ENCODE data around the gene ADGRL2.

ADGRL2 gene

DNA sequence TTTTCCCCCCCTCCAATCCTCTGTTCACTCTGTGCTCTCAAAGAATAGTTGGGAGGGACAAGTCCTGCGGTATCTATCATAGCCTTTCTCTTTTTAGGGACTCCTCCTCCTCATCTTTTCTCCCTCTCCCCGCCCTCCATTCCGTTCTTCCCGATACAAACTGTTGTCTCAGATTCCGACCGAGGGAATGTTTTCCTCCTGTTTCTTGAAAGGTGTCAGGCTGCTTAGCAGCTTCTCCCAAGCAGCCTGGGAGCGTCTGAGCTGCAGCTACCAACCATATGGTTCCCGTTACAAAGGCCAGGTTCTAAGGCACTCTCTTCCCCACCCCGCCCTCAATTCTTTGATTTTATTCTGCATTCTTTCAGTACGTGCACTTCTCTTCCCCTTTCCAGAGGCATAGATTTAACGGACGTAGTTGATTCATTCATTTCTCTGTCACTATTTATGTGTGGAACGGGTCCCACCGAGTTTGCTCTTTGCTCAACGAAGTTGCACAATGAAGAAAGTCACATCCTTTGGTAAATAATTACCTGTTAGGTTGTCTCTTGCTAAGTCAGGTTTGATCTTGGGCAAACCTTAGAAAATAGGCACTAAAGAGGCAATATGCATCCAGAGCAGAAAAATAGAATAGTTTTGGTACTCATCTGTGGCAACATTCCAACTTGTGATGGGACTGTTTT, 2.8 kb downstream of the ADGRL2 start:
- H3K27ac Mint-ChIP-seq = peak overlapping the region; percentile 97
- no peaks in the 10 kb centered on the region for H3K36me3 Mint-ChIP-seq (ENCODE audit: low read depth)
- peaks cover 3% of the 10 kb centered on the region for H3K27me3 Mint-ChIP-seq (ENCODE audit: low read depth, poor library complexity)
- peaks cover 55% of the 10 kb centered on the region for H3K4me1 Mint-ChIP-seq
- H3K4me3 Mint-ChIP-seq = peak overlapping the region; percentile 98
- TF ChIP-seq, protein P1, sequence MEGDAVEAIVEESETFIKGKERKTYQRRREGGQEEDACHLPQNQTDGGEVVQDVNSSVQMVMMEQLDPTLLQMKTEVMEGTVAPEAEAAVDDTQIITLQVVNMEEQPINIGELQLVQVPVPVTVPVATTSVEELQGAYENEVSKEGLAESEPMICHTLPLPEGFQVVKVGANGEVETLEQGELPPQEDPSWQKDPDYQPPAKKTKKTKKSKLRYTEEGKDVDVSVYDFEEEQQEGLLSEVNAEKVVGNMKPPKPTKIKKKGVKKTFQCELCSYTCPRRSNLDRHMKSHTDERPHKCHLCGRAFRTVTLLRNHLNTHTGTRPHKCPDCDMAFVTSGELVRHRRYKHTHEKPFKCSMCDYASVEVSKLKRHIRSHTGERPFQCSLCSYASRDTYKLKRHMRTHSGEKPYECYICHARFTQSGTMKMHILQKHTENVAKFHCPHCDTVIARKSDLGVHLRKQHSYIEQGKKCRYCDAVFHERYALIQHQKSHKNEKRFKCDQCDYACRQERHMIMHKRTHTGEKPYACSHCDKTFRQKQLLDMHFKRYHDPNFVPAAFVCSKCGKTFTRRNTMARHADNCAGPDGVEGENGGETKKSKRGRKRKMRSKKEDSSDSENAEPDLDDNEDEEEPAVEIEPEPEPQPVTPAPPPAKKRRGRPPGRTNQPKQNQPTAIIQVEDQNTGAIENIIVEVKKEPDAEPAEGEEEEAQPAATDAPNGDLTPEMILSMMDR (IDR thresholded peaks at IDR 0.05) = no peak
- H3K9me3 Mint-ChIP-seq = no peaks in the 10 kb centered on the region
- DNase-seq = peak; percentile 25

DNA sequence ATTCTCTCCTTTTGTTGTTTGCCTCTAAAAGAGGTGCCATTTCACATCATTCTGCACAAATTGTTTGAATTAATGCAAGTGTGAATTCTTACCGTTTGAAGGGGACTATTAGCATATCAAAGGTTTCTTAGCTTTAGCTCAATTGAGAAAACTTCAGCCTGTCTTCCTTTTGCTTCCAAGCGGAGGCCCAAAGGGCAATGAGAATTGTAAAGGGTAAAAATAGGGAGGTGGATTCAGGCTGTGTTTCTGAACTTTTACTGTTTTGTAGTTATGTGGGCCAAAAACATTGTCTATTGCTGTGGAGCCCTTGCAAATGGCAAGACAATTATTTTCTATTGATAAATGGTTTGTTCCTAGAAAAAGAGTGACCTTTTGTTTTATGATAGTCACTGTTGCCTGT, 3.6 kb downstream of the ADGRL2 start:
- H3K27me3 Mint-ChIP-seq (ENCODE audit: low read depth, poor library complexity) = peaks cover 3% of the 10 kb centered on the region
- H3K4me1 Mint-ChIP-seq = peaks cover 55% of the 10 kb centered on the region
- no peak for DNase-seq
- TF ChIP-seq, protein P1 (IDR thresholded peaks at IDR 0.05) = no peak
- H3K36me3 Mint-ChIP-seq (ENCODE audit: low read depth) = no peaks in the 10 kb centered on the region
- peak overlapping the region; percentile 97 for H3K27ac Mint-ChIP-seq
- H3K4me3 Mint-ChIP-seq = peak overlapping the region; percentile 98
- H3K9me3 Mint-ChIP-seq = no peaks in the 10 kb centered on the region

DNA sequence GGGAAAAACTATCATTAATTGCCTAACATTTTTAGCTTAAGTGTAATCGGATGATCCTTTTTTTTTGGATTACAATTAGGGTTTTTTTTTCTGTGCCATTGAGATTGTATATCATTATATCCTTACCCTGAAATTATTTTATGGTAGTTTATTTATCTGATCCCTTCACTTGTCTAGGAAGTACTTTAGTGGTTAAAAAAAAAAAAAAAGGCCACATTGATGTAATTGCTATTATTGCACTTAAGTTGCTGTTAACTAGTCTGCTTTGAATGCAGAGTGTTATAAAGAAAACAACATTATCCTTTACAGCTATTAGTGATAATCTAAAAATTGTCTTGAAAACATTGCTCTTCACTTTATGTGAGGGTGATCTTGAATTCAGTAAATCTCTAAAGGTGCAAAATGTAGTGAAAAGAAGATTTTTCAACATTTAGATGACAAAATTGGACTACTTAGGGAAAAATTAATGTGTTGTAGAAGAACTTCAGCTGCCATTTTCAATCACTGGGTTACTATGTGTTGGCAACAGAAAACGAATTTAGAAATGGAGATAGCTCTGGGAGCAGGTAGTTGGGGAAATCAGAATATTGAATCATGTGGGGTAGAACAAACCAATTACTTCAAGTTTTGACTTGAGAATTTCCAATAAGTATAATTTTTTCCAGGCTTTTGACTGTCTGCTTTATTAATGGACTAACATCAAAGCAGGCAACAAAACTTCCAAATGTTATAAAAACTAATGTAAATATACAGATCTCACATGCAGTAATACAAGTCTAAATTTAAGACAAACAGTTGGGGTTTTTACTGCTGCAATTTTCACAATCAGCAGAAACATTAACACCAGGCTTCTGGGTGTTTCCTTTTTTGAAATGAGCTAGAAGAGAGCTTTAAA, 5.0 kb downstream of the ADGRL2 start:
- no peak for DNase-seq
- no peaks in the 10 kb centered on the region for H3K36me3 Mint-ChIP-seq (ENCODE audit: low read depth)
- peak overlapping the region; percentile 97 for H3K27ac Mint-ChIP-seq
- H3K27me3 Mint-ChIP-seq (ENCODE audit: low read depth, poor library complexity) = peaks cover 3% of the 10 kb centered on the region
- H3K9me3 Mint-ChIP-seq = no peaks in the 10 kb centered on the region
- H3K4me1 Mint-ChIP-seq = peaks cover 65% of the 10 kb centered on the region
- TF ChIP-seq, protein P1 (IDR thresholded peaks at IDR 0.05) = no peak
- H3K4me3 Mint-ChIP-seq = peak overlapping the region; percentile 98

DNA sequence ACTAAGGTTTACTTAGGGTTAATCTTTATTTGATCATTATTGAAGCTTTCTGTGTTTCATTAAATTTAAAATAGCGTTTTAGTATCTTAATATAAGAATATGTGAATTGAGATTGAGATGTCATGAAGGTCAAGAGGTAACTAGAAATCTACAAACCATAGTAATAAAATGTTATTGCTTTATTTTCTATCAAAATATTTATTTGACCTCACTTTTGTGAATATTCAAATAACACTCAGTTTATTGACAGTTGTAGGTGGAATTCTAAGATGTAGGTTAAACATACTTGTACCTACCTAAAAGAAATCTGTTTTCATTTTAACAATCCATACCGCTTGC, 5.7 kb downstream of the ADGRL2 start:
- Mint-ChIP-seq H3K27me3 (ENCODE audit: low read depth, poor library complexity) (peaks cover 3% of the 10 kb centered on the region), H3K9me3 (no peaks in the 10 kb centered on the region), H3K27ac (peak overlapping the region; percentile 97), H3K4me3 (peak overlapping the region; percentile 98), H3K36me3 (ENCODE audit: low read depth) (no peaks in the 10 kb centered on the region), H3K4me1 (peaks cover 71% of the 10 kb centered on the region)
- DNase-seq = no peak
- TF ChIP-seq, protein P1 (IDR thresholded peaks at IDR 0.05) = no peak

DNA sequence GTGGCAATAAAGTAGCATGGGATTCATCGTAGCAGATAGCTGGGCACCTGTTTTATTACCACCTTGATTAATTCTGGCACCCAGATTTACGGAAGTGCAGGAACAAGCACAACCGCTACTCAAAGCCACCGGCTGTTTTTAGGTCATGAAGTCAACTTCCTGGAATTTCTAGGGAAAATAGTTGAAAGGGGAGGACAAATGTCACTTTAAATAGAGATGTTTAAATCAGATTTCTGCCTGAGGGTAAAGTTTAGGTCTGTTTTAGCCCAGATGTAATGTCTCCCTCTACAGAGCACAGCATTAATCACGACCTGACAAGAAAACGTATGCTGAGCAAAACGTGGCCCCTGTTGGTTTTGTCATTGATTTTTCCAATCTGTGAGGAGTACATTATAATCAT, 8.0 kb downstream of the ADGRL2 start:
- peaks cover 93% of the 10 kb centered on the region for H3K4me1 Mint-ChIP-seq

More for the DNA sequence above, 8.0 kb downstream of the ADGRL2 start:
- no peaks in the 10 kb centered on the region for H3K9me3 Mint-ChIP-seq
- H3K27ac Mint-ChIP-seq = peak overlapping the region; percentile 74
- peak overlapping the region; percentile 76 for H3K4me3 Mint-ChIP-seq
- no peaks in the 10 kb centered on the region for H3K27me3 Mint-ChIP-seq (ENCODE audit: low read depth, poor library complexity)
- peak; percentile 3 for DNase-seq
- TF ChIP-seq, protein P1 (IDR thresholded peaks at IDR 0.05) = no peak
- no peaks in the 10 kb centered on the region for H3K36me3 Mint-ChIP-seq (ENCODE audit: low read depth)
